GM19328 (cell line): ENCODE results near the gene CREB5.

ENCODE experiments used
- ATAC-seq: cut with Tn5 transposase; IDR thresholded peaks from one replicate; pipeline ENCODE4 v1.9.1; 2021; ENCODE audit warnings: mild to moderate bottlenecking, moderate library complexity; ENCODE audit not compliant: unreplicated experiment

The CREB5 gene

GRCh38 chr7:28701731-28702130, 289.4 kb downstream of the CREB5 start:
- no peak for ATAC-seq

- ATAC-seq = no peak
Observed at GRCh38 chr7:28702171-28702570, 289.9 kb downstream of the CREB5 start.

DNA sequence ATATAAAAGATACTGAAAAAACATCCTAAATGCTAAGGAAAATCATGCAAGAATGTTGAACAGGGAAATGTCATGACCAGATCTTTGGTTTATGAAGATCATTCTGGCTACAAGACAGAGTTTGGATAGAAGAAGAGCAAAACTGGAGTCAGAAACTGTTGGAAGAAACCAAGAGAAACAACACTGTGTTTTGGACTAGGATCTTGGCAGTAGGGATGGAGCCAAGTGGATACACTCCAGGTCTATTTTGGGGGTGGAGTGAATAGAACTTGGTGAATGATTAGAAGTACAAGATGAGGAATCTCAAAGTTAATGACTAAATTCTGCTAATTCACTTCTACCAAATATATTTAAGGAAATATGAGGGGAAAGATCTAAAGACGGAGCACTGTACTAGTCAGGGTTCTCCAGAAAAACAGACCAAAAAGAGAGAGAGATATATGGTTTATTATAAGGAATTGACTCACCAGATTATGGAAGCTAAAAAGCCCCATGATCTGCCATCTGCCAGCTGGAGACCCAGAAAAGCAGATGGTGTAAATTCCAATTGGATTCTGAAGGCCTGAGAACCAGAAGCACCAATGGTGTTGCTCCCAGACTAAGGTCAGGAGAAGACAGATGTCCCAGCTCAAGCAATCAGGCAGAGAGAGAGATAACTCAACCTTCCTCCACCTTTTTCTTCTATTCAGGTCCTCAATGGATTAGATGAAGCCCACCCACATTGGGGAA, 290.9 kb downstream of the CREB5 start:
- no peak for ATAC-seq

DNA sequence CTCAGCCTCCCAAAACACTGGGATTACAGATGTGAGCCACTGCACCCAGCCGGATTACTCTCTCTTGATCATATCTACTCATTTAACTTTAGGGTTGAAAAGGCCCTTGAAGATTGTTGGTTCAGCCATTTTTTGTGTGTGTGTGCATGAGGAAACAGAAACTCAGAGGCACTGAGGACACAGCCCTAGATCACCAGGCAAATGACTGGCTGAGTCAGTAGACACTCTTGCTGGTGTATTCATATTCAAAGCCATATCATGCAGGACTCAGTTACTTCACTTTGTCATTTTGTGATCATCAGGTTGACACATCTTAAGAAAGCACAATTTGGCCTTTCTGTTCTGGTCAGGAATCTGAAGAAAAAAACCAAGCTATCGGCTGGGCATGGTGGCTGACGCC, 292.4 kb downstream of the CREB5 start:
- ATAC-seq = no peak

DNA sequence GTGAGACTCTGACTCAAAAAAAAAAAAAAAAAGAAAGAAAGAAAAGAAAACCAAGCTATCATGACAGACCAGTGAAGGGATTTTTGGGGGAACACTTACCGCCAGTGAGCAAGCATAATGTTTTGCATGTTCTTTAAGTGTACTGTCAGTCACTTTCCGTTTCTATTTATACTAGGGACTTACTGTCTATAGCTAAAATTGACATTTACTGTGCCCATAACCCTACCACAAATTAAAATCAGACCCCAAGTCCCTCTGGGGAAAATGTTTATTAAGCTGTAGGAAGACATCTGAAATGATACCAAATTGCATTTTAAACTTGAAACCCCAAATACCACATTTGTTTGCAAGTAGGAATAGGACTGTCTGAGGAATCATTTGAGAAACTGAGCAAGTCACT, 293.0 kb downstream of the CREB5 start:
- ATAC-seq = peak; percentile 91

GRCh38 chr7:28706584-28706983, 294.3 kb downstream of the CREB5 start:
- ATAC-seq = no peak

DNA sequence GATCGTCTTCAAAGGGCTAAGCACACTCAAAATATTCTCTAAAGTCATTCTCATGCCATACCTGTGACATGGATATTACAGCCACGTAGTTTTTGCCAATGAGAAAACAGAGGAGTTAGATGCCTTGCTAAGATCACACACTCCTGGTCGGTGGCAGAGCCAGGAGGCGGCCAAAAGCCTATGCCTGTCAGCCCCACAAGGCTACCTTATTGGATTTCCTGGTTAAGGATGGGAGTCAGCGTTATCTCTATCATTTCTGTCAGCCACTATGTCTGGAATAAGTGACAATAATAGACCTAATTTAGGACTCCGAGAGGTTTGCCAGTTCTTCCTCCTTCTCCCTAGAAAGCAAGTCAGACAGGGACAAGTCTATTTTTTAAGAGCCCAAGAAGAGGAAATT, 295.0 kb downstream of the CREB5 start:
- ATAC-seq = no peak

GRCh38 chr7:28708033-28708951, 296.0 kb downstream of the CREB5 start:
- ATAC-seq = no peak

DNA sequence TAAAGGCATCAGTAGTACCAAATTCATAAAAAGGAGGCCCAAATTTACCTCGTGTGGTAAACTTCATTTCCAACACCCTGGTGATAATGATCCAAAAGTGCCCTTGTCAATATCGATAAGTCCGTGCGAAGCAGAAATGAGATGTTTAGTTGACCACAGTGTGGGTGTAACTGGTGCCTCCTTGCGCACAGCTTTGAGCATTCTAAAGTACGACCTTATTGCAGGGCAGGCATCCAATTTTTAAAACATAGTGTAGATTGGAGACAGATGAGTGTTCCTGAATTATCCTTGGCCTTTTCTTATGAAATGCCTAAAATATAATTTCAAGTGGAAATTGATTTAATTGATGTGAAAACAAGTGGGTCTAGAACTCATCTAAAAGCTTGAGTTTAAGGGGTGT, 297.4 kb downstream of the CREB5 start:
- ATAC-seq = no peak

DNA sequence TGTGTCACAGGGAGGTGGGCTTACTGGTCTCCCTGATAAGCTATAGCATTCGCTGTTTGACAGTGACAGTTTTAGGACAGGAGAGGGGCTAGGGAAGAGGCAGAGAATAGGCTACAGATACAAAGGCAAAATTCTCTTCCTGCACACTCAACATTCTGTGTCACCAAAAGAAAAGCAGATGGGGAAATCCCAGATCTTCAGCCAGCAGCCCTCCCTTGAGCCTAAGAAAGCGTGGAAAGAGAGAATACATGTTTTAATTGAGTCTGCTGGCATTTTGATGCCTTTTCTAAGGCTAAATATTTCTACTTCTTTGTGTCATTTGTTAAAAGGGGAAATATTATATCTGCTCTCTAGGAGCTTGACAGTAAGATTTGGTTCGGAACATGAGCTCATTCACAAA, 298.8 kb downstream of the CREB5 start:
- no peak for ATAC-seq

- ATAC-seq = no peak
Observed at GRCh38 chr7:28714459-28715120, 302.3 kb downstream of the CREB5 start.

DNA sequence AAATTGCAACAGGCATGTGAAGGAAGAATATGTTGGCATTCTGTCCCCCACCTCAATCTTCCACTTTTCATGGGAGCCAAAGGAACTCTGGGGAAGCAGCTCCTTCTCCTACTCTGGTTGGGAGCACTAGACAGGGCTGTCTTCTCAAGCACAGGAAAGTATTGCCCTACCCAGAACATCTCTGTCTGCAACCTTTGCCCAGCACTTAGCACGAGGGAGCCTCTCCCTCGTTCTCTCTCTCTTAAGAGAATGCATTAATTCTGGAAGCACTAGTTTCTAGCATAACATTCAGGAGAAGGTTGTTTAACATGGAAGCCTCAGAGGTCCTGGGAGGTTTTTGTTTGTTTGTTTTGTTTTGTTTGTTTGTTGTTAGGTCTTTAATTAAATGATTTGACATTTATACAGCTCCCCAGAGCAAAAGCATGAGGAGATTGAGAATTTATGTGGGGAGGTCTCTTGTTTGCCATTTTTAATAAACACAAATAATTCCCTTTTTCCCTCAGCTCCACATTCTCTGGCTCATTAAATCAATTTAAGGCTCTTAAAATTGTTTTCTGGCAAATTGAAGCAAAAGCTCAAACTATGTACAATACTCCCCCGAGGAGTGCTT, 305.2 kb downstream of the CREB5 start:
- no peak for ATAC-seq

GRCh38 chr7:28718055-28718481, 305.8 kb downstream of the CREB5 start:
- ATAC-seq = no peak

GRCh38 chr7:28718545-28718944, 306.2 kb downstream of the CREB5 start:
- ATAC-seq = no peak

GRCh38 chr7:28722684-28723083, 310.4 kb downstream of the CREB5 start:
- no peak for ATAC-seq

DNA sequence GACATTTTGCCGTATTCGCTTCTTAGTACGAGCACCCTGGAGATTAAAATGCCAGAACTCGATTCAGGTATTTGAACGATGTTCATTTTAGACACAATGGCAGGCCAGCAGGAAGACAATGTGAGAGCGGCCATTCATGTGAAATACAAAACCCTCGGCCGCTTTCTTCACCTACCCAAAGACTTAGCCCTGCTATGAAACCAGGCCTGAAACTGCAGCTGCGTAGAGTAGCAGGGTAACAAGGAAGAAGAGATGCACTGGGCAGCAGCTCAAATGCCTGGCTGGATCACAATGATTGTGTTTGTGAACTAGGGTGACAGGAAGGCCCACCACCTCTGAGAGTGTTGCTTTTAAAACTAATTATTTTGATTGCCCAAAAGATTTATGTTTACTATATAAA, 311.0 kb downstream of the CREB5 start:
- ATAC-seq = no peak

DNA sequence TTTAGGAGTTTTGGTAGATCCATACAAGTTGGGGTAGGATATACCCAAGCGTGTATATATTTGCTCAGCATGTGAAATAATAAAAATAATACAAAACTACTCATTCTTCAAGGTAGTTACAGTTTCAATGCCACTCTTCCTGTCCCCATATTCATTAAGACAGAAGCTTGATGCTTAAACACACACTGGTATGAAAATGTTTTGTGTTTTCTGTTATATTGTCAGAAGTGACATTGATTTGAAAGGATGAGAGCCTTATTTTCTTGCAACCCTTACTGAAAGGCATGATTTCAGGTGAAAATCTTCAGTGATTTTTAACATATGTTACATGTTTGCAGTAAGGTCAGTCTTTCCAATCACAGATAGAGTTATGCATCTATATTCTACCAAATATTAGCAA, 312.2 kb downstream of the CREB5 start:
- ATAC-seq = no peak

- ATAC-seq = no peak
Observed at GRCh38 chr7:28725045-28725642, 312.8 kb downstream of the CREB5 start.

- ATAC-seq = no peak
Observed at GRCh38 chr7:28725911-28726310, 313.6 kb downstream of the CREB5 start.

DNA sequence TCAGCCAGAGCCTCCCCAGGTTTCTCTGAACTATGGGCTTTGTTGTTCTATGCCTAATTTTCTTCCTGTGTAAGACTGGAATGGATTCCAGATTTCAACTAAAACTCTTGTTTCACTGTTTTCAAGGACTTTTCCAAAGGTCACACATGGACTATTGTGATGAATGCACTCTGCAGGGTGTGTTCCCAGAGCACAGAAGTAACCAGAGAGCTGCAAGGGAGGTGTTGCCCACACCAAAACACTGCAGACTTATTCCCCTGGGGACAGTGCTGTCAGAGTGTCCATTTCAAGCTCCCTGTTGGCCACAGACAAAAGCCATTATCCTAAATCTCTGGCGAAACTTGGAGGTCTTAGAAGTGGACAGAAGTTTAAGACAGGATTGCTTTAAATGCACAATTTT, 314.2 kb downstream of the CREB5 start:
- ATAC-seq = no peak

GRCh38 chr7:28729281-28729680, 317.0 kb downstream of the CREB5 start:
- no peak for ATAC-seq
